ENCODE data around the gene NKAIN2.

Gene NKAIN2

GRCh38 chr6:124285146-124285545 is 481.5 kb downstream of the NKAIN2 start:
- H3K27ac ChIP-seq (replicated peaks; ENCODE audit: low read length), result no peak overlapping the region
- no peaks in the 10 kb centered on the region for H3K79me1 ChIP-seq (ENCODE audit: low read depth, low read length)
- no peak overlapping the region for H2BK15ac ChIP-seq (ENCODE audit: low read length)
- H2AK5ac ChIP-seq (ENCODE audit: low read depth, low read length), result no peak overlapping the region
- H2BK5ac ChIP-seq (ENCODE audit: low read length), result no peak overlapping the region
- H3K4me2 ChIP-seq (ENCODE audit: insufficient read depth, low read length, poor library complexity, severe bottlenecking), result no peak overlapping the region
- no CpG with 5 or more reads among the region's 1 CpG for WGBS, 2 donors (ENCODE audit: extremely low coverage in 2 of 2, insufficient read length in 2 of 2, insufficient replicate concordance in 1 of 2)
- H3K9me3 ChIP-seq (replicated peaks in 1 of 2; ENCODE audit: control insufficient read depth in 2 of 2, insufficient read depth in 1 of 2, low read depth in 1 of 2, low read length in 2 of 2), result no peaks in the 10 kb centered on the region
- H3K4ac ChIP-seq (ENCODE audit: low read length), result no peak overlapping the region
- no peak overlapping the region for H3K9ac ChIP-seq (ENCODE audit: low read depth, low read length, poor library complexity)
- H2AFZ ChIP-seq (ENCODE audit: low read length), result no peak overlapping the region
- DNase-seq (ENCODE audit: low spot score), result no peak
- no peak overlapping the region for H3K23ac ChIP-seq (ENCODE audit: low read depth, low read length, poor library complexity)
- H2BK12ac ChIP-seq (ENCODE audit: low read length), result no peak overlapping the region
- no peak overlapping the region for H4K8ac ChIP-seq (ENCODE audit: low read depth, low read length)
- H2BK120ac ChIP-seq (ENCODE audit: low read depth, low read length), result no peak overlapping the region
- no peak overlapping the region for H4K91ac ChIP-seq (ENCODE audit: low read depth, low read length, poor library complexity)
- no peak overlapping the region for H3K14ac ChIP-seq (ENCODE audit: low read length)
- H3K27me3 ChIP-seq (ENCODE audit: control insufficient read depth in 3 of 3, insufficient read depth in 3 of 3, low read depth in 1 of 3, low read length in 3 of 3), result no peaks in the 10 kb centered on the region
- no peak overlapping the region for H3K4me3 ChIP-seq (ENCODE audit: low read length in 2 of 2)
- H3K18ac ChIP-seq (ENCODE audit: low read length), result no peak overlapping the region
- no peaks in the 10 kb centered on the region for H3K36me3 ChIP-seq (replicated peaks in 1 of 2; ENCODE audit: control insufficient read depth in 2 of 2, insufficient read depth in 2 of 2, low read length in 2 of 2)
- H3K4me1 ChIP-seq (ENCODE audit: control insufficient read depth in 2 of 2, insufficient read depth in 1 of 2, low read depth in 1 of 2, low read length in 2 of 2), result no peaks in the 10 kb centered on the region

- Histone ChIP-seq H3K14ac (ENCODE audit: low read length) (no peak overlapping the region), H3K27ac (replicated peaks; ENCODE audit: low read length) (no peak overlapping the region), H2AFZ (ENCODE audit: low read length) (no peak overlapping the region), H2BK15ac (ENCODE audit: low read length) (no peak overlapping the region), H3K4me2 (ENCODE audit: insufficient read depth, low read length, poor library complexity, severe bottlenecking) (no peak overlapping the region), H3K9me3 (replicated peaks in 1 of 2; ENCODE audit: control insufficient read depth in 2 of 2, insufficient read depth in 1 of 2, low read depth in 1 of 2, low read length in 2 of 2) (no peaks in the 10 kb centered on the region), H2BK5ac (ENCODE audit: low read length) (no peak overlapping the region), H3K23ac (ENCODE audit: low read depth, low read length, poor library complexity) (no peak overlapping the region), H3K18ac (ENCODE audit: low read length) (no peak overlapping the region), H3K79me1 (ENCODE audit: low read depth, low read length) (no peaks in the 10 kb centered on the region), H3K4ac (ENCODE audit: low read length) (no peak overlapping the region), H2AK5ac (ENCODE audit: low read depth, low read length) (no peak overlapping the region), H2BK120ac (ENCODE audit: low read depth, low read length) (no peak overlapping the region), H3K9ac (ENCODE audit: low read depth, low read length, poor library complexity) (no peak overlapping the region), H3K36me3 (replicated peaks in 1 of 2; ENCODE audit: control insufficient read depth in 2 of 2, insufficient read depth in 2 of 2, low read length in 2 of 2) (no peaks in the 10 kb centered on the region), H2BK12ac (ENCODE audit: low read length) (no peak overlapping the region), H3K4me1 (ENCODE audit: control insufficient read depth in 2 of 2, insufficient read depth in 1 of 2, low read depth in 1 of 2, low read length in 2 of 2) (no peaks in the 10 kb centered on the region), H3K27me3 (ENCODE audit: control insufficient read depth in 3 of 3, insufficient read depth in 3 of 3, low read depth in 1 of 3, low read length in 3 of 3) (no peaks in the 10 kb centered on the region), H4K8ac (ENCODE audit: low read depth, low read length) (no peak overlapping the region), H4K91ac (ENCODE audit: low read depth, low read length, poor library complexity) (no peak overlapping the region), H3K4me3 (ENCODE audit: low read length in 2 of 2) (no peak overlapping the region)
- DNase-seq (ENCODE audit: low spot score), result no peak
- WGBS, 2 donors (ENCODE audit: extremely low coverage in 2 of 2, insufficient read length in 2 of 2, insufficient replicate concordance in 1 of 2), result no CpG with 5 or more reads among the region's 2 CpGs
These were observed 491.0 kb downstream of the NKAIN2 start for GRCh38 chr6:124294574-124295200.

- Histone ChIP-seq H3K27ac (replicated peaks; ENCODE audit: low read length) (no peak overlapping the region), H3K27me3 (ENCODE audit: control insufficient read depth in 3 of 3, insufficient read depth in 3 of 3, low read depth in 1 of 3, low read length in 3 of 3) (no peaks in the 10 kb centered on the region), H3K23ac (ENCODE audit: low read depth, low read length, poor library complexity) (no peak overlapping the region), H3K9me3 (replicated peaks in 1 of 2; ENCODE audit: control insufficient read depth in 2 of 2, insufficient read depth in 1 of 2, low read depth in 1 of 2, low read length in 2 of 2) (no peaks in the 10 kb centered on the region), H2AK5ac (ENCODE audit: low read depth, low read length) (no peak overlapping the region), H3K4me2 (ENCODE audit: insufficient read depth, low read length, poor library complexity, severe bottlenecking) (no peak overlapping the region), H2BK5ac (ENCODE audit: low read length) (no peak overlapping the region), H4K8ac (ENCODE audit: low read depth, low read length) (no peak overlapping the region), H3K79me1 (ENCODE audit: low read depth, low read length) (no peaks in the 10 kb centered on the region), H2AFZ (ENCODE audit: low read length) (peak overlapping the region; percentile 49), H3K4ac (ENCODE audit: low read length) (no peak overlapping the region), H3K4me3 (ENCODE audit: low read length in 2 of 2) (no peak overlapping the region), H3K36me3 (replicated peaks in 1 of 2; ENCODE audit: control insufficient read depth in 2 of 2, insufficient read depth in 2 of 2, low read length in 2 of 2) (no peaks in the 10 kb centered on the region), H2BK12ac (ENCODE audit: low read length) (no peak overlapping the region), H3K14ac (ENCODE audit: low read length) (no peak overlapping the region), H3K9ac (ENCODE audit: low read depth, low read length, poor library complexity) (no peak overlapping the region), H3K4me1 (ENCODE audit: control insufficient read depth in 2 of 2, insufficient read depth in 1 of 2, low read depth in 1 of 2, low read length in 2 of 2) (no peaks in the 10 kb centered on the region), H2BK15ac (ENCODE audit: low read length) (no peak overlapping the region), H4K91ac (ENCODE audit: low read depth, low read length, poor library complexity) (no peak overlapping the region), H2BK120ac (ENCODE audit: low read depth, low read length) (no peak overlapping the region), H3K18ac (ENCODE audit: low read length) (no peak overlapping the region)
- DNase-seq (ENCODE audit: low spot score), result no peak
- no CpG with 5 or more reads among the region's 6 CpGs for whole genome bisulfite sequencing, 2 donors (ENCODE audit: extremely low coverage in 2 of 2, insufficient read length in 2 of 2, insufficient replicate concordance in 1 of 2)
These were observed 493.8 kb downstream of the NKAIN2 start for GRCh38 chr6:124297507-124297906.

GRCh38 chr6:124298730-124299129 is 495.1 kb downstream of the NKAIN2 start:
- Histone ChIP-seq H2BK120ac (ENCODE audit: low read depth, low read length) (no peak overlapping the region), H3K36me3 (replicated peaks in 1 of 2; ENCODE audit: control insufficient read depth in 2 of 2, insufficient read depth in 2 of 2, low read length in 2 of 2) (no peaks in the 10 kb centered on the region), H3K9me3 (replicated peaks in 1 of 2; ENCODE audit: control insufficient read depth in 2 of 2, insufficient read depth in 1 of 2, low read depth in 1 of 2, low read length in 2 of 2) (no peaks in the 10 kb centered on the region), H3K18ac (ENCODE audit: low read length) (no peak overlapping the region), H3K27me3 (ENCODE audit: control insufficient read depth in 3 of 3, insufficient read depth in 3 of 3, low read depth in 1 of 3, low read length in 3 of 3) (no peaks in the 10 kb centered on the region), H2AFZ (ENCODE audit: low read length) (no peak overlapping the region), H3K4me2 (ENCODE audit: insufficient read depth, low read length, poor library complexity, severe bottlenecking) (no peak overlapping the region), H2AK5ac (ENCODE audit: low read depth, low read length) (no peak overlapping the region), H3K4me1 (ENCODE audit: control insufficient read depth in 2 of 2, insufficient read depth in 1 of 2, low read depth in 1 of 2, low read length in 2 of 2) (no peaks in the 10 kb centered on the region), H3K4me3 (ENCODE audit: low read length in 2 of 2) (no peak overlapping the region), H3K79me1 (ENCODE audit: low read depth, low read length) (no peaks in the 10 kb centered on the region), H2BK15ac (ENCODE audit: low read length) (no peak overlapping the region), H4K8ac (ENCODE audit: low read depth, low read length) (no peak overlapping the region), H4K91ac (ENCODE audit: low read depth, low read length, poor library complexity) (no peak overlapping the region), H2BK5ac (ENCODE audit: low read length) (no peak overlapping the region), H2BK12ac (ENCODE audit: low read length) (no peak overlapping the region), H3K14ac (ENCODE audit: low read length) (no peak overlapping the region), H3K4ac (ENCODE audit: low read length) (no peak overlapping the region), H3K9ac (ENCODE audit: low read depth, low read length, poor library complexity) (no peak overlapping the region), H3K27ac (replicated peaks; ENCODE audit: low read length) (no peak overlapping the region), H3K23ac (ENCODE audit: low read depth, low read length, poor library complexity) (no peak overlapping the region)
- no CpG with 5 or more reads among the region's 1 CpG for WGBS, 2 donors (ENCODE audit: extremely low coverage in 2 of 2, insufficient read length in 2 of 2, insufficient replicate concordance in 1 of 2)
- DNase-seq (ENCODE audit: low spot score), result no peak
